Hematopoietic multipotent progenitor cell (in vitro differentiated cells): Measurements from ENCODE around the gene ZNF222. TPM values are rescaled to one million over a fixed set of nuclear protein-coding genes. Genes with fewer than 3 reads are reported as not detected.
A peak's percentile ranks its signal among the peaks of the same experiment; 100 is the strongest.

Experiments
- DNase-seq, 3 donors: peaks; one replicate each; pipeline ENCODE4 v3.0.0-alpha.2; 2011 to 2015; ENCODE audit warnings: low read depth in 2 of 3, low spot score in 2 of 3
- total RNA-seq: library from RNA; depleted of rRNA; stranded (reverse); fragments of >200 nt; gene quantifications from one replicate; pipeline ENCODE4 v1.2.3, GENCODE V29; 2012

ZNF222 gene
- 2.7 TPM for total RNA-seq

DNA sequence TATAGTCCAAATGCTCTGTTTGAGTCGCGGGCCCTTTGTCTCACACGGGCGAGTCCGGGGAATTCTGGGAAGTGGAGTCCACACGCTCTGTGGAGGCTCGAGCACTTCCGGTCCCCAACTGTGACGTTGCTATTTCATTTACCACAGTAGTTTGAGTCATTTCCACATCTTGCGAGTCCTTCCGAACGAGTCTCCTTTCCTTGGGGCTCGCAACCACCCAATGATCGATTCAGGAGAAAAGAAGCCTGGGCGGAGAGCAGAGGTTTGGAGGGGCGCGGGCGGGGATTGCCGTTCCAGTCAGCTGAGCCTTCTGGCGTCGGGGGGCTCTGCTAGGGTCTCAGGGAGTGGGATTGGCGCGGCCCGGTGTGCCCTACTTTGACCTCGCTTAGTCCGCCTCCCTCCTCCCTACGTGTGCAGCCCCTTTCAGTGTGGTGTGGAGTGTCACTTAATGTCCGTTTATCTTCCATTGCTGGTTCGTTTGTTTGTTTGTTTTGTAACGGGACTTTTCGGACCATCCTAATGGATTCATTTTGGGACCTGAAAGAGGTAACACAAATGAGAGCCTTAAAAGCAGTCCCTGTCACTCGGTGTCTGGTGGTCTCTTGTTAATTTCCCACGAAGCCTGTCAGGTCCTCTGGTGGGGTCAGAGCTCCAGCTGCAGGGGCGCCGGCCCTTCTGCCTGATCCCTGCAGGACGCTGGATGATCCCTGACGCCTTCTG, at the start of gene ZNF222:
ZNF222 (plus strand) TSS at position 163 of the 720 bp plus-strand sequence; CDS start at position 221, 58 bp downstream.
- peak; percentile 33 to 96 (median 92) for DNase-seq

DNA sequence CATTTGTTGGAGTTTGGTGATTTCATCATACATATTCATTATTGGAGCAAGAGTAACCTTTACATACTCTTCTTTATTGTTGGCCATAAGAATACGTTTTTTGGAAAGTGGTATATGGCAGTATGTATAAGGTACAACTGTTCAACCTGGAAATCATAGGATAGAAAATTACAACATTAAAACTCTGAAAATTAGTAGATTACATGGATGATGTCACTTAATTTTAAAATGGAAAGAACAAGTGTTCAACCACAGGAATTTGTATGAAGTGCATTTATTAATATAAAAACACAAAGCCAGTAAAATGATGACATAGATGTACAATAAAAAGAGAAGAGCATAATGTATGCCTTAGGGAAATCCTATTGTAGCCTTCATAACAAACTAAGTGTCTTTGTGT, 48.4 kb upstream of the ZNF222 start:
- DNase-seq = no peak

DNA sequence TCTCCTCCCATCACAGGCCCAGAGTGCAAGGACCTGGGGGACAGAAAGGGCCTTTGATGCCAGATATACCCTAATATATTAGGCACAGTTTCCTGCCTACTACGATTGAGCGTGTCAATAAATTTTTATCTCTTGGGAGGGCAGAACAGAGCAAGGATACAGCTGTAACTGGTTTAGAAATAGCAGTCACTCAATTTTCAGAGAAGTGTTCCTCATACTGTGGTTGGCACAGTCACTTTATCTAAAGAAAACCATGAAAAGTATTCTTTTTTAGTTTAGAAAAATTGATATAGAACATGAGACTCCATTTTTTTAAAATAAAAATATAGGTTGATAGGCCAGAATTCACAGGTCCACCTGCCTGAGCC, 41.7 kb upstream of the ZNF222 start:
- DNase-seq = no peak

DNA sequence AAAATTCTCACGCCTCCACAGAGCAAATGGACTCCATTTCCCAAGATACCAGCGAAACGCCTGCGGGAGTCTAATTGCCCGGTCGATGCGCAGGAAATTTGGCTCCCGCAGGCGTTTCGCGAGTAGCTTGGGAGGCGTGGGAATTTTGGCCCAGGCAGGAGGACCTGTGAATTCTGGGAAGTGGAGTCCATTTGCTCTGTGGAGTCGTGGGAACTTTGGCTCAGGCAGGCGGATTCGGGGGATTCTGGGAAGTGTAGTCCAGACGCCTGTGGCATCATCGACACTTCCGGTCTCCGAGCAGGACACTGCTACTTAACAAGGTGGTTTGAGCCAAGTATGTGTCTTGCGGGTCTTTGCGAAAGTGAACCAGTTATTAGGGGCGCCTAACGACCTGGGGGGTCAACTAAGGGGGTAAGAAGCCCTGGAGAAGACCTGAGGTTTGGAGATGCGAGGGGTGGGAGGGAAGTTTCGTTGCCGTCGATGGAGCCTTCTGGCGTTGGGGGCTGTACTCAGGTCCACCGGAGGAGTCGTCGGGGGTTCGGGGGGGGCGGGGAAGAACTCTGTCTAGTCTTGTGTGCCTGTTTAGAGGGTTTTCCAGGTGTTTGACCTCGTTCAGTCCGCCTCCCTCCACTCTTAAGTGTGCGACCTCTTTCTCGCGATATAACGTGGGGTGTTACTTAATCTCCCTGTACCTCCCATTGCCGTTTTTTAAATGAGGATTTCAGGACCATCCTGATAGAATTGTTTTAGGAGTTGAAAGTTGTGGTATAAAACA, 41.1 kb upstream of the ZNF222 start, which contains the start of gene ZNF155:
ZNF155 (plus strand) TSS at position 277 of the 775 bp plus-strand sequence. CDS start 4,356 bp downstream, outside the sequence.
- DNase-seq = peak in 2 of 3 donors; percentile 80 to 84

DNA sequence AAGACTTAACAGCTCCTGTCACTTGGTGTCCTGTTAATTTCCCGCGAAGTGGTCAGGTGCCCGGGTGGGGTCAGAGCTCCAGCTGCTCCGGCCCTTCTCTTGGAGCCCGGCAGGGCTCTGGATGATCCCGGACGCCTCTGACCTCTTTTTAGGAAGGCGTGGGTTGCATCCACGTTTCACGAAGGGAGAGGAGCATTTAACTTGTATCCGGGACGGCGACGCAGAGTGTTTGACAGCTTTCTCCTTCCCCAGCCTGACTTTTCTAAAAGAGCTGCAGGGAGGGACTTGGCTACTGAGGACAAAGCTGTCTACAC, 40.5 kb upstream of the ZNF222 start:
- DNase-seq = no peak

DNA sequence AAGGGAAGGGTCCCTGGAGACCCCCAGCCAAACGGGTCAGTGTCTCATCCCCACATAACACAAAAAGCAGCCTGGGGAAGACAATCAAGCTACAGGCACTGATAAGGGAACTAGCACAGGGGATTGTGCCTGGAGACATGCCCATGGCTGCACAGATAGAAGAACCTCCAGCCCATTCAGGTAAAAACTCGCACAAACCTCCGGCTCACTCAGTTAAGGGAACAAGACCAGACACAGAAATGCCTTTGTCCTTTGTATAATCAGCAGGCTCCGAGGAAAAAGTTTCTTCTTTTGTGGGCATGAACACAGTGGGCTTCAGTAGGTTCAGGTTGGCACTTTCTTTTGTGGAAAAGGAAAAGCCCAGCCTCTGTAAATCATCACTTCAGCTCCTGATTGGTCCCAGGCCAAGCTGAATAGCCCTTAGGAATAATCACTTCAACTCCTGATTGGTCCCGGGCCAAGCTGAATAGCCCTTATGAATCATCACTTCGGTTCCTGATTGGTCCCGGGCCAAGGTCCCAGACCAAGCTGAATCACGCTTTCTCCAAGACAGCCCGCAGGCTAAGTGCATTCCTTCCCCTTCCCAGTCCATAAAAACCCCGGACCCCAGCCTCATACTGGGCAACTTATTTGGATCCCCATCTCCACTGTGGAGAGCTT, 27.4 kb upstream of the ZNF222 start:
- DNase-seq = no peak

DNA sequence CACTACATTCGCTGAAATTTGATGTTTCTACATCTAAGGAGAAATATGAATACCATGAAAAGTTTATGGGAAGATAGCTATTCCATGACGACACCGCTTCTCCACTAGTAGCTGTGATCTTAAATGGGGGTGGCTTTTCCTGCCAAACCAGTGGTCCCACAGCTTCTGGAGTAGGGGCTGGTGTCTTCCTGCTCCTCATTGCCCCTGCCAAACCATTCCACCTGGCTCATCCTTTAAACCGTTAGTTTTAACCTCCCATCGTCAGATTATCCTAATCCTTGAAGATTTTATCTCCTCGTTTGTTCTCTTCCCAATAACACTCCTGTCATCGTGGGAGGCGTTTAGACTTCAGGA, 23.0 kb upstream of the ZNF222 start:
- no peak for DNase-seq

DNA sequence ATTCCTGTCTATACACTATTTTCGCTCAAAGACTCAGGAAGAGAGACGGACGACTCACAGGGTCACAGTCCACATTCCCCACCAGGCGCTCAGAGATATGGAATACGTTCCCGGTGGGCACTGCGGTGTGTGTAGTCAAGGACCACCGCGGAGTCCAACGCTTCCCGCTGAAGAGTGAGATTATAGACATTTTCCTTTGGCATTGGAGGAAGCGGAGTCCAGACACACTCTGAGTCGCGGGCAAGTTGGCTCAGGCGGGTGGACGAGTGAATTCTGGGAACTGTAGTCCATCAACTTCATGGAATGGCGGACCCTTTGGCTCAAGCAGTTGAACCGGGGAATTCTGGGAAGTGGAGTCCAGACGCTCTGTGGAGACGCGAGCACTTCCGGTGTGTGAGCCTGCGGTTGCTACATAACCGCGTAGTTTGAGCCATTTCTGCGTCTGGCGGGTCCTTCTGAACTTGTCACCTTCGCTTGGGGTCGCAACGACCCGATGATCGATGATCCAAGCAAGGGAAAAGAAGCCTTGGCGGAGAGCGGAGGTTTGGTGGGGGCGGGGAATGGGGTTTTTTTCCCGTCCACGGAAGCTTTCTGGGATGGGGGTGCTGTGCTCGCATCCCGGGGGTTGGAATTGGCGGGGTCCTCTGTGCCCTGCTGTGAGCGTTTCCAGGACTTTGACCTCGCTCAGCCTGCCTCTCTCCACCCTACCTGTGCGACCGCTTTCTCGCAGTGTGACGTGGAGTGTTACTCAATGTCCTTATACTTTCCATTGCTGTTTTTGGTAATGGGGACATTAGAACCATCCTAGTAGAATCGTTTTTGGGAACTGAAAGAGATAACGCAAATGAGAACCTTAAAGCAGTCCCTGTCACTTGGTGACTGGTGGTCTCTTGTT, 22.4 kb upstream of the ZNF222 start, which contains the start of gene ZNF230:
ZNF230 (plus strand) TSS at position 392 of the 895 bp plus-strand sequence. CDS start 4,122 bp downstream, outside the sequence.
- peak; percentile 58 to 97 (median 93) for DNase-seq

DNA sequence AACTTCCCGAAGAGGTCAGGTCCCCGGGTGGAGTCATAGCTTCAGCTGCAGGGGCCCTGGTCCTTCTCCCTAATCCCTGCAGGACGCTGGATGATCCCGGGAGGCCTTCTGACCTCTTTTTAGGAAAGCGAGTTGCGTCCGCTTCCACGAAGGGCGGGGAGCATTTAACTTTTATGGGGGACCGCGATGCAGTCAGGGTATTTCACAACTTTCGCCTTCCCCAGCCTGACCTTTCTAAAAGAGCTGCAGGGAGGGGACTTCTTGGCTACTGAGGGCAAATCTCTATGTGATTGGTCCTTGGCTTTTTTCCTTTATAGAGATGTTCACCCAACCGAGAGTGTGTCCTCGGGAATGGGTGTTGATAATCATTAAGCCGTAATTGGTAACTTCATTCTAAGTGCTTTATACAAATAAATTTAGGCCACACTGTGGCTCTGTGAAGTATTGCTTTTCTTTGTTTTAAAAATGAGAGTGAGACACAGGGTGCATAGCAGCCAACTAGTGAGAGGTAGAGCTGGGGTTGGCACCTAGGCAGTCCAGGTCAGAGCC, 21.6 kb upstream of the ZNF222 start:
- peak in 2 of 3 donors; percentile 19 to 53 for DNase-seq

DNA sequence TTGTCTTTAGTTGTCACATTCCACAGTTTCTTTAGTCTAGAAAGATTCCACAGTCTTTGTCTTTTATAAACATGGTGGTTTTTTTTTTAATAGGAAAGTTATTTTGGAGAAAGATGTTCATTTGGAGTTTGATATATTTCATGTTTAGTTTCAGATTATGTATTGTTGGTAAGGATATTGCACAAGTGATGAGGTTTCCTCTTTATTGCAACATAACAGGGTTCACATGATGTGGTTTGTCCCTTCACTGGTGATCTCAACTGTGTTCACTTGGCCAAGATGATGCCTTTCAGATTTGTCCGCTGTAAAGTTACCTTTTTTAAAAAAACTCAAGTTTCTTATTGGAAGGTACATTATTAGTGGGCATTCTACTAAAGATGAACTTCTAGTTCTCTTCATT, 19.2 kb upstream of the ZNF222 start:
- peak in 2 of 3 donors; percentile 14 to 34 for DNase-seq

DNA sequence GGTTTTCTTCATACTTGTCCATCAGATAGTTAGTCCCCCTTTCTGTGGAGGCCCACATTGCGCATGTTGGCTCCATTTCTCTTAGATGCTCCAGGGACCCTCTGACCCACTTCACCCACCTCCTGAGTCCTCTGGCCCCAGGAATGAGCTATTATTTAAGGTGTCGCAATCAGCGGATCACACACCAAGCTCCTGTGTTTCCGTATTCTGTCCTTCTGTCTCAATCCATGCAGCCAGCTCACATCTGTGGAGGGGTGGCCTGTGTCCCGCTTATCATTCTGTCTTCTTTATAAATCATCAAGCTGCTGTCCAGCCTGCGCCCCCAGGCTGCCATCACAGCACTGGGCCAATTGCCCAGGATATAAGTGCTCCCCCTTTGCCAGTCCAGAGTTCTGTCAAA, 17.7 kb upstream of the ZNF222 start:
- DNase-seq = no peak

DNA sequence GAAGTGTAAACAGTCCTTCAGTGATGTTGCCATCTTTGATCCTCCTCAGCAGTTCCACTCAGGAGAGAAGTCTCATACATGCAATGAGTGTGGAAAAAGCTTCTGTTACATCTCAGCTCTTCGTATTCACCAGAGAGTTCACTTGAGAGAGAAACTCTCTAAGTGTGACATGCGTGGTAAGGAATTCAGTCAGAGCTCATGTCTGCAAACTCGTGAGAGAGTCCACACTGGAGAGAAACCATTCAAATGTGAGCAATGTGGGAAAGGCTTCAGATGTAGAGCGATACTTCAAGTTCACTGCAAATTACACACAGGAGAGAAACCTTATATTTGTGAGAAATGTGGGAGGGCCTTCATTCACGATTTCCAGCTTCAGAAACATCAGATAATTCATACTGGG, 14.7 kb upstream of the ZNF222 start:
- peak in 1 of 3 donors; percentile 6 for DNase-seq

DNA sequence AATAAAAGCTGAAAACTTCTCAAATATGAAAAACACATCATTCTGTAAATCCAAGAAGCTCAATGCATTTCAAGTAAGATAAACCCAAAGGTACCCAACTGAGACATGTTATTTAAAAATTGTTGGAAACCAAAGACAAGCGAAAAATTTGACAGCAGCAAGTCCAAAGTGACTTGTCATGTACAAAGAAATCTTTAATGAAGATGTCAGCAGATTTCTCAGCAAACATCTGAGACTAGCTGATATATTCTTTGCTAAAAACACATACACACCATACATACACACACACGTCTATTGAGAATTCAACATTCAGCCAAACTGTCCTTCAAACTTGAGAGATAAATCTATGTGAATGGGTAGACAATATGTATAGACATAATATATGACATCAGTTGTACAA, 5.7 kb upstream of the ZNF222 start:
- no peak for DNase-seq

DNA sequence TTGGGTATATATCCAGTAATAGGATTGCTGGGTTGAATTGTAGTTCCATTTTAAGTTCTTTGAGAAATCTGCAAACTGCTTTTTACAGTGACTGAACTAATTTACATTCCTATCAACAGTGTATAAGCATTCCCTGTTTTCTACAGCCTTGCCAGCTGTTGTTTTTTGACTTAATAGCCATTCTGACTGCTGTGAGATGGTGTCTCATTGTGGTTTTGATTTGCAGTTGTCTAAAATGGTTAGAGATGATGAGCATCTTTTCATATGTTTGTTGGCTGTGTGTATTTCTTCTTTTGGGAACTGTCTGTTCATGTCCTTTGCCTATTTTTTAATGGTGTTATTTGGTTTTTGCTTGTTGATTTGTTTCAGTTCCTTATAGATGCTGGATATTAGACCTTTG, 4.0 kb upstream of the ZNF222 start:
- no peak for DNase-seq

DNA sequence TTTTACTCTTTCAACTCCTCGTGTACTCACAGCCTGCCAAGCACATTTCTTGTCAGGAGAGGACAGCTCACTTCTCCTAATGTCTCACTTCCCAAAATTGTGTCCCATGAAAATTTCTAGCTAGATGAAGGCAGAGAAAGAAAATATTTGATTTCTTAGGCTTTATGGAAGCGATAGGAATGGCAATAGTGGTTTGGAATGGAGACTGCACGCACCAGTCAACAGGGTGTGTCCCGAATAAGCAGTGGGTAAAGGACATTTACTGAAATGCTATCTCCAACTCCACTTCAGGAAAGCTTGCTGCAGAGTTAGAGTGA, 321 bp upstream of the ZNF222 start:
- no peak for DNase-seq

DNA sequence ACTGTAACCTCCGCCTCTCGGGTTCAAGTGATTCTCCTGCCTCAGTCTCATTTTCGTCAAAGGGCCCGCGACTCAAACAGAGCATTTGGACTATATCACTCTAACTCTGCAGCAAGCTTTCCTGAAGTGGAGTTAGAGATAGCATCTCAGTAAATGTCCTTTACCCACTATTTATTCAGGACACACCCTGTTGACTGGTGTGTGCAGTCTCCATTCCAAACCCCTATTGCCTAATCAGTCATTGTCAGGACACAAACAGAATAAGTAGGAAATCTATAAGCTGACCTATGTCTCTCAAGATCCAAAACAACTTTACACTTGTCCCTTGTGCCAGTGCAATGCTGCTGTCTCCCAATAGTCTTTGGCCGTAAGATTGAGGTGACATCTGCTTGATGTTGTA, 1.4 kb downstream of the ZNF222 start:
- no peak for DNase-seq

DNA sequence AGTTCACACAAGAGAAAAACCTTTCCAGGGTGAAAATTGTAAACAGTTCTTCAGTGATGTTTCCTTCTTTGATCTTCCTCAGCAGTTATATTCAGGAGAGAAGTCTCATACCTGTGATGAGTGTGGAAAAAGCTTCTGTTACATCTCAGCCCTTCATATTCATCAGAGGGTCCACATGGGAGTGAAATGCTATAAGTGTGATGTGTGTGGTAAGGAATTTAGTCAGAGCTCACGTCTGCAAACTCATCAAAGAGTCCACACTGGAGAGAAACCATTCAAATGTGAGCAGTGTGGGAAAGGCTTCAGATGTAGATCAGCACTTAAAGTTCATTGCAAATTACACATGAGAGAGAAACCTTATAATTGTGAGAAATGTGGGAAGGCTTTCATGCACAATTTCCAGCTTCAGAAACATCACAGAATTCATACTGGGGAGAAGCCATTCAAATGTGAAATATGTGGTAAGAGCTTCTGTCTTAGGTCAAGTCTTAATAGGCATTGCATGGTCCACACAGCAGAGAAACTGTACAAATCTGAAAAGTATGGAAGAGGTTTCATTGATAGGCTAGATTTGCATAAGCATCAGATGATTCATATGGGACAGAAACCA, 6.9 kb downstream of the ZNF222 start:
- peak in 1 of 3 donors; percentile 4 for DNase-seq

DNA sequence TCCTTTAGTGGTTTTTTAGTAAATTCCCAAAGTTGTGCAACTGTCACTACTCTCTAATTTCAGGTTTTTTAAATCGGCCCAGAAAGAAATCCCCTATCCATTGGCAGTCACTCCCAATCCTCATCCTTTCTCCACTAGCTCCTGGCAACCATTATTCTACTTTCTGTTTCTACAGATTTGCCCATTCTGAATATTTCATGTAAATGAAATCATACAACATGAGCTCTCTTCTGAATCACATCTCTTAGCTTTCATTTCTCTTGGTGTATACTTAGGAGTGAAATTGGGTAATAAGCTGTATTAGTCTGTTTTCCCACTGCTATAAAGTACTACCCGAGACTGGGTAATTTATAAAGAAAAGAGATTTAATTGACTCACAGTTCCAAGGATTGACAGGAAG, 17.0 kb downstream of the ZNF222 start:
- DNase-seq = no peak

DNA sequence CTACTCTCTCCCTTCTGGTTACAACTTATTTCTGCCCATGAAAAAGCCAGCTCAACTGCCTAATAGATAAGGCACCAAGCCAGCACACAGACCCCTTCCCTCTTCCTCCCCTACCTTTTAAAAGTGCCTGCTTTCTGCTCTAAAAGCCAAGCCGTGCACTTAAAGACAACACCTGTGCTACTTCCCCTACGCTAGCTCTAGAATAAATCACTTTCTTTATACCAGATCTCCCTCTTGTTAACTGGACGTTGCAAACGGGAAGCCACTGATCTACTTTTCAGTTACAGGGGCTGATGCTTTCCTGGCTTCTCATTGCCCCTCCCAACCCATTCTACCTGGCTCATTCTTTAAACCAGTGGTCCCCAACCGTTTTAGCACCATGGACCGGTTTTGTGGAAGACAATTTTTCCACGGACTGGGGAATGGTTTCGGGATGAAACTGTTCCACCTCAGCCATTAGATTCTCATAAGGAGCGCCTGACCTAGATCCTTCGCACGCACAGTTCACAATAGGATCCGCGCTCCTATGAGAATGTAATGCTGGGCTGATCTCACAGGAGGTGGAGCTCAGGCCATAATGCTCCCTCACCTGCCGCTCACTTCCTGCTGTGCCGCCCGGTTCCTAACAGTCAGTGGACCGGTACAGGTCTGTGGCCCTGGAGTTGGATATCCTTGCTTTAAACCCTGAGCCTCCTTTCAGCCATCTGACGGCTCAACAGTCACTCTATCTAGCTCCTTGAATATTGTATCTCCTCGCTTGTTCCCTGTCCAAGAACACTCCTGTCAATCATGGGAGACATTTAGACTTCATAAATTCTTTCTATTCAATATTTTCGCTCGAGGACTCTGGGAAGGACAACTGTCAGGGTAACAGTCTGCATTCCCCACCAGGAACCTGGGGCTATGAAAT, 25.8 kb downstream of the ZNF222 start:
- peak in 2 of 3 donors; percentile 14 to 26 for DNase-seq
